GM21737 (cell line): ENCODE measurements around the gene ADAMTS2.

ENCODE experiments used
- ATAC-seq: cut with Tn5 transposase; IDR thresholded peaks from one replicate; pipeline ENCODE4 v1.9.1; 2021; ENCODE audit warnings: mild to moderate bottlenecking, moderate library complexity; ENCODE audit not compliant: unreplicated experiment

Gene ADAMTS2

GRCh38 chr5:179312557-179313235, 32.6 kb downstream of the ADAMTS2 start:
- no peak for ATAC-seq

- ATAC-seq, result no peak
Observed at GRCh38 chr5:179311581-179311980, 33.7 kb downstream of the ADAMTS2 start.

- ATAC-seq, result no peak
Observed at GRCh38 chr5:179311091-179311470, 34.2 kb downstream of the ADAMTS2 start.

GRCh38 chr5:179310439-179311090, 34.7 kb downstream of the ADAMTS2 start:
- ATAC-seq, result no peak

- ATAC-seq, result no peak
Observed at GRCh38 chr5:179309751-179310320, 35.4 kb downstream of the ADAMTS2 start.

- ATAC-seq, result no peak
Observed at GRCh38 chr5:179309383-179309670, 35.9 kb downstream of the ADAMTS2 start.

GRCh38 chr5:179308563-179309382, 36.5 kb downstream of the ADAMTS2 start:
- ATAC-seq, result no peak

GRCh38 chr5:179307931-179308471, 37.3 kb downstream of the ADAMTS2 start:
- ATAC-seq, result no peak

GRCh38 chr5:179307013-179307800, 38.1 kb downstream of the ADAMTS2 start:
- no peak for ATAC-seq

GRCh38 chr5:179306191-179307012, 38.9 kb downstream of the ADAMTS2 start:
- ATAC-seq, result no peak

- ATAC-seq, result no peak
Observed at GRCh38 chr5:179304871-179305270, 40.4 kb downstream of the ADAMTS2 start.

- ATAC-seq, result no peak
Observed at GRCh38 chr5:179304466-179304865, 40.8 kb downstream of the ADAMTS2 start.

GRCh38 chr5:179303451-179304200, 41.6 kb downstream of the ADAMTS2 start:
- ATAC-seq, result no peak

- ATAC-seq, result no peak
Observed at GRCh38 chr5:179302499-179303185, 42.6 kb downstream of the ADAMTS2 start.

- no peak for ATAC-seq
Observed at GRCh38 chr5:179301796-179302195, 43.5 kb downstream of the ADAMTS2 start.

GRCh38 chr5:179301376-179301775, 43.9 kb downstream of the ADAMTS2 start:
- no peak for ATAC-seq

GRCh38 chr5:179300581-179301180, 44.6 kb downstream of the ADAMTS2 start:
- no peak for ATAC-seq
